ENCODE measurements around the gene GPR25. TPM values are rescaled to one million over a fixed set of nuclear protein-coding genes. Genes with fewer than 3 reads are reported as not detected.

GPR25 gene
- total and polyA plus RNA-seq, 10 of the 15 experiments (the other 5 are each of a cell fraction or from before 2014, with no cell fraction given): not detected

GRCh38 chr1:200880212-200880611 lies 7.4 kb downstream of the GPR25 start (continued):
- peak; percentile 81; the same call in 1 of the 2 replicates for TF ChIP-seq ZNF687 (IDR thresholded peaks at IDR 0.05)
- peak; percentile 94 for TF ChIP-seq EED (IDR thresholded peaks at IDR 0.05; ENCODE audit: low read depth)
- TF ChIP-seq ZNF384 (IDR thresholded peaks at IDR 0.05; ENCODE audit: borderline replicate concordance, low read depth, low read length): no peak
- TF ChIP-seq ELK1 (IDR thresholded peaks at IDR 0.05; ENCODE audit: low read depth, low read length): no peak
- peak; percentile 99 for TF ChIP-seq BCL11A (IDR thresholded peaks at IDR 0.05; ENCODE audit: low read depth, low read length)
- TF ChIP-seq BACH1 (IDR thresholded peaks at IDR 0.05; ENCODE audit: borderline replicate concordance): peak; percentile 60; the same call in 1 of the 2 replicates
- TF ChIP-seq NFIC (IDR thresholded peaks at IDR 0.05; ENCODE audit: low read depth, low read length): peak; percentile 71; the same call in 1 of the 2 replicates
- TF ChIP-seq ZBED1 (IDR thresholded peaks at IDR 0.05; ENCODE audit: borderline replicate concordance): peak; percentile 63; the same call in 1 of the 2 replicates
- TF ChIP-seq CBFB (IDR thresholded peaks at IDR 0.05; ENCODE audit: low read depth): peak; percentile 73; the same call in 1 of the 2 replicates
- TF ChIP-seq MEF2B (IDR thresholded peaks at IDR 0.05; ENCODE audit: partially characterized antibody, poor library complexity, severe bottlenecking): peak; percentile 69
- no peak for TF ChIP-seq RBBP5 (conservative IDR thresholded peaks at IDR 0.05)
- TF ChIP-seq ATF7 (IDR thresholded peaks at IDR 0.05; ENCODE audit: low read depth): peak; percentile 83
- peak; percentile 60 for TF ChIP-seq ZNF217 (IDR thresholded peaks at IDR 0.05)
- no peak for TF ChIP-seq ZBTB11 (CRISPR knock-in tag; IDR thresholded peaks at IDR 0.05)
- TF ChIP-seq POLR2A (IDR thresholded peaks at IDR 0.05; ENCODE audit: low read depth, low read length): no peak
- peak; percentile 72; the same call in 1 of the 2 replicates for TF ChIP-seq TBL1XR1 (IDR thresholded peaks at IDR 0.05; ENCODE audit: low read depth, low read length)
- TF ChIP-seq EP300 (IDR thresholded peaks at IDR 0.05; ENCODE audit: borderline replicate concordance in 1 of 2, control insufficient read depth in 1 of 2, low read depth in 2 of 2, low read length in 2 of 2): peak; percentile 93 to 95
- TF ChIP-seq SP1 (IDR thresholded peaks at IDR 0.05; ENCODE audit: low read depth, low read length): peak; percentile 25
- TF ChIP-seq BCL3 (IDR thresholded peaks at IDR 0.05; ENCODE audit: borderline replicate concordance, insufficient read depth, low read depth, low read length, poor library complexity, severe bottlenecking): peak; percentile 27
- TF ChIP-seq SMARCA5 (IDR thresholded peaks at IDR 0.05): 0 out of 2 replicates have a peak, but pooled peaks have one; percentile 49
- TF ChIP-seq JUNB (IDR thresholded peaks at IDR 0.05): peak; percentile 98
- TF ChIP-seq FOS (IDR thresholded peaks at IDR 0.05; ENCODE audit: borderline replicate concordance, extremely low read depth, insufficient read length): no peak
- no peak for TF ChIP-seq RAD51 (IDR thresholded peaks at IDR 0.05)
